ENCODE results near the gene WWOX. TPM values are rescaled to one million over a fixed set of nuclear protein-coding genes. Genes with fewer than 3 reads are reported as not detected.

The WWOX gene
- total and polyA plus RNA-seq, 2 of the 8 experiments (the other 6 are each of a cell fraction or from before 2014, with no cell fraction given): 5.4 to 16.7 TPM

DNA sequence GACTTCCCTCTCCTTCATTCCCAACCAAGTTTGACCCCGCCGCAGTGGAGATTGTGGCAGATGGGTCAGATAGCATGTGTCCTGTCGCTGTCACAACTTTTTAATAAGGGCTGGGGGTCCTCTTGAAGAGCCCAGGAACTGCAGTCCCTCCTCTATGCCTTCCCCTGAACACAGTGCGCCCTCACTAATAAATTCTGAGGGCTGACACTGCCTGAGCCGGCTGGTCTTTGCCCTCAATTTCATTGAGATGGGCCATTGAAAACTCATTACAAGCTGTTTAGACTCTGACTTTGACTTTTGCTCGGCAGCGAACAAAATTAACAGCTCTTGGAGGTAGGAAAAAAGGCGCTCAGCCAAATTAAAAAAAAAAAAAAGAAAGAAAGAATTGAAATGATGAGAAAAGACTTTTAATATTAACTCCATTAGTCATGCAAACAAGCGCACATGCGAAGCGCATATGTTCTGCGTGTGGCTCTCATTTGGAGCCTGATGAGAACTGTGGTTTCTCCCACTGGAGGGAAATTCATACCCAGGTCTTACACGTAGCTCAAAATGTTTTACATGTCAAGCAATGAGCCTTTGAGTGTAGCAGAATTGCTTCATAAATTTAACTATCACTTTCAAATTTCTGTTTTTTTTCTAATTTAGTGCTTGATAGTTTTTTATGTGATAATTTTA, 704.7 kb downstream of the WWOX start:
- CTCF ChIA-PET (ENCODE audit: partially characterized antibody): interaction anchor here (0.6 to 1.7 kb wide), 2 partner anchors 197 to 737 kb away, joined by 3 to 4 read pairs; no protein-coding TSS in a partner anchor
- WGBS, 2 experiments (ENCODE audit: extremely low coverage in 1 of 2, insufficient coverage in 1 of 2, insufficient read length in 1 of 2, insufficient replicate concordance in 2 of 2, low coverage in 1 of 2, low lambda C conversion rate in 2 of 2, missing lambda C conversion rate in 1 of 2): 98% methylated on average over 13 of the region's 13 CpGs; no CpG with 5 or more reads in 1 of the 2 experiments
- Histone ChIP-seq H4K8ac (ENCODE audit: extremely low read depth, insufficient read depth, low read length) (no peak overlapping the region), H4K20me1 (replicated peaks in 1 of 2; ENCODE audit: control insufficient read depth in 1 of 2, insufficient read depth in 2 of 2, low read length in 2 of 2) (no peaks in the 10 kb centered on the region), H2AK5ac (ENCODE audit: low read depth, low read length) (no peak overlapping the region), H2AFZ (ENCODE audit: low read length) (no peak overlapping the region), H3K4me2 (ENCODE audit: insufficient read depth in 1 of 2, low read depth in 2 of 2, low read length in 2 of 2) (no peak overlapping the region), H3K23ac (ENCODE audit: insufficient read length) (no peak overlapping the region), H2BK12ac (ENCODE audit: low read depth, low read length) (no peak overlapping the region), H2BK5ac (ENCODE audit: low read depth, low read length) (no peak overlapping the region), H3K27ac (ENCODE audit: low read depth, low read length) (no peak overlapping the region), H3K18ac (ENCODE audit: extremely low read depth, low read length) (no peak overlapping the region), H3K27me3 (replicated peaks in 1 of 4; ENCODE audit: control insufficient read depth in 3 of 4, extremely low read depth in 1 of 4, insufficient read depth in 3 of 4, low read length in 3 of 4) (no peaks in the 10 kb centered on the region), H2BK120ac (replicated peaks; ENCODE audit: low read depth, low read length) (no peak overlapping the region), H3K4ac (replicated peaks; ENCODE audit: insufficient read length, low read depth, low read length) (no peak overlapping the region), H3K4me3 (ENCODE audit: extremely low read depth in 1 of 4, insufficient read depth in 2 of 4, low read depth in 3 of 4, low read length in 4 of 4) (no peak overlapping the region), H3K9me3 (ENCODE audit: insufficient read depth in 2 of 2, low read depth in 1 of 2, low read length in 1 of 2) (no peaks in the 10 kb centered on the region; a peak in 1 of 4 replicates), H3K4me1 (replicated peaks in 1 of 4; ENCODE audit: control insufficient read depth in 3 of 4, insufficient read depth in 4 of 4, low read length in 3 of 4) (peaks cover 0 to 6% (median 1%) of the 10 kb centered on the region in 4 experiments; a peak in 2 of 7 replicates), H4K91ac (replicated peaks; ENCODE audit: insufficient read length, low read length) (no peak overlapping the region), H3K79me2 (ENCODE audit: control insufficient read depth in 1 of 2, insufficient read depth in 2 of 2, low read length in 2 of 2) (no peaks in the 10 kb centered on the region), H2BK20ac (ENCODE audit: low read length) (no peak overlapping the region), H3K14ac (ENCODE audit: insufficient read length) (no peak overlapping the region), H3K79me1 (ENCODE audit: low read depth, low read length) (no peaks in the 10 kb centered on the region), H3K56ac (replicated peaks; ENCODE audit: insufficient read length, low read depth, low read length) (no peak overlapping the region), H2BK15ac (ENCODE audit: low read length) (no peak overlapping the region), H3K36me3 (ENCODE audit: control insufficient read depth in 2 of 4, insufficient read depth in 4 of 4, low read length in 3 of 4) (no peaks in the 10 kb centered on the region), H3K9ac (replicated peaks in 1 of 4; ENCODE audit: extremely low read depth in 1 of 4, low read depth in 3 of 4, low read length in 3 of 4) (no peak overlapping the region), H3K23me2 (ENCODE audit: low read depth, low read length) (no peaks in the 10 kb centered on the region), H4K5ac (ENCODE audit: insufficient read length, low read depth, low read length) (no peak overlapping the region)
- POLR2A ChIA-PET (ENCODE audit: partially characterized antibody): no interaction called here
- DNase-seq (ENCODE audit: low read depth in 1 of 2, low spot score in 2 of 2): no peak
- TF ChIP-seq, protein P1, sequence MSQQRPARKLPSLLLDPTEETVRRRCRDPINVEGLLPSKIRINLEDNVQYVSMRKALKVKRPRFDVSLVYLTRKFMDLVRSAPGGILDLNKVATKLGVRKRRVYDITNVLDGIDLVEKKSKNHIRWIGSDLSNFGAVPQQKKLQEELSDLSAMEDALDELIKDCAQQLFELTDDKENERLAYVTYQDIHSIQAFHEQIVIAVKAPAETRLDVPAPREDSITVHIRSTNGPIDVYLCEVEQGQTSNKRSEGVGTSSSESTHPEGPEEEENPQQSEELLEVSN (IDR thresholded peaks at IDR 0.05): no peak
- no peak for TF ChIP-seq GTF2F1 (IDR thresholded peaks at IDR 0.05; ENCODE audit: borderline replicate concordance, low read depth, low read length)
- TF ChIP-seq RFX5 (IDR thresholded peaks at IDR 0.05; ENCODE audit: borderline replicate concordance, low read depth, low read length): no peak
- no peak for FAIRE-seq

All from H1 (cell line).